ENCODE results near the gene ELL.
A peak's percentile ranks its signal among the peaks of the same experiment; 100 is the strongest.

Gene ELL

DNA sequence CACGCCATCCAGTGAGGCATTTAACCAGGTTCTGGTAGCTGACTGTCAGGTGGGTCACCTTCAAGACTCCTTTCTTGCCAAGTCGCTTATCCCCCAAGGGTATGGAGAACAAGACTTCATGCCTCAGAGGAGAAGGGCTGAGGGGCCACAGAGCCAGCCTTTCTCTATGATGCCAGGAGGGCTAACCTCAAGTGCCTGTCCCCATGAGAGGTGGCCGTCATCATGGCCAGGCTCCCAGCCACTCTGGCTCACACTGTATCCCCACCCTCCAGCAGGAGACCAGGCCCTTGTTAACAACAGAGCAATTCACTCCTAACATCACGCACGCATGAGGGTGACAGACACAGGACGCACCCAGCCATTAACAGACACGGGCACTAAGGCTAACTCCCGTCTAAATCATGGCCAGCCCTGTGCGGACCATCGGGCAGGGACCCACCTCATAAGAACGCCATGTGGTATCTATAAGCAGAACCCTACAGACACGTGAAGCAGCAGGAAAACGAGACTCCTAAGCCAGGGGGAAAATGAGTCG, 45.3 kb downstream of the ELL start:
- H3K4me3 ChIP-seq (ENCODE audit: low read depth, low read length): no peak overlapping the region
- no peak for DNase-seq (ENCODE audit: low read depth)

DNA sequence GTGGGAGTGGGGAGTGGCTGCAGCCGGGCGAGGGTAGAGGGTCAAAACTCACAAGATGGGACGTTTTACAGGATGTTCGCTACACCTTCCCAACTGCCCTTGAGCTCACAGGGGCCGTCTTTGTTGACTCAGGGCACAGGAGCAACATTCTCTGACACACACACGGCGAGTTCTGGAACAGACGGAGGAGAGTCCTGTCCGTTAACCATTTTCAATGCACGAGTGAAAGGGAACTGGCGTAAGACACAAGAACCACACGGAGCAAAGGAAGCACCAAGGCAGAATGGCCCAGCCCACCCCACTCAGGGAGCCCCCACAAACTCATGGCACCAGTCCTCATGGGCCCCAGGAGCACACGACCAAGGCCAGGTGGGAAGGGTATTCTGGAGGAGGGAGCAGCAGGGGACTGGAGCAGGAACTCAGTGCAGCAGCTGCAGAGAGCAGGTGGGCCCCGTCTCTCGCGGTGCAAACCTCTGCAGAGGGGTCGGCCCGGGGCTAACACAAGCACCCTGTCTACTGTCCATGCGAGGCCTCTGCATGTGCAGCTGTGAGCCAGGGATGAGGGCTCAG, 46.0 kb downstream of the ELL start:
- DNase-seq (ENCODE audit: low read depth): no peak

GRCh38 chr19:18475004-18475453, 46.8 kb downstream of the ELL start:
- no peak for DNase-seq (ENCODE audit: low read depth)

More for the DNA sequence above, 46.0 kb downstream of the ELL start:
- no peak overlapping the region for H3K4me3 ChIP-seq (ENCODE audit: low read depth, low read length)

DNA sequence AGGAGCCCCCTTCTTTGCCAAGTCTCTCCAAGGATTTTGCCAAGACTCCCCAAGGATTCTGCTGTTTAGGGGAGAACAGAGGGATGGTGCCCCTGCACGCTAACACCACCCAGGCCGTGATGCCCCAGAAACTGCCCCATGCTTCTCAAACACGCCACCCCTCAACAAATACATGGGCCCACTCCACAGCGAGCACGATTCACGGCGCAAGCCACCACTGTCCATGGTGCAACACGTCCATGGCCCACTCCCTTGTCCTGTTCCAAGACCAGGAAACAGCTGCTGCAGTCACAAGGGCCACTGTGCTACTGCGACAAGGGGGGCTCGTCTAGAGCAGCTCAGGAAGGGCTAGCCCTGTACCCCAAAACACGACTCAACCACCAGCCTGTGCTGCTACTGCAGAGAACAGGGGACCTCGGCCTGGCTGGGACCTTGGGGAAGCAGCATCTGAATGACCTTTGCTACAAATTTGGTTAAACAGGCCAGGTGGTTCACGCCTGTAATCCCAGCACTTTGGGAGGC, 47.4 kb downstream of the ELL start:
- H3K4me3 ChIP-seq (ENCODE audit: low read depth, low read length): no peak overlapping the region
- no peak for DNase-seq (ENCODE audit: low read depth)

More at GRCh38 chr19:18475004-18475453, 46.8 kb downstream of the ELL start:
- no peak overlapping the region for H3K4me3 ChIP-seq (ENCODE audit: low read depth, low read length)

DNA sequence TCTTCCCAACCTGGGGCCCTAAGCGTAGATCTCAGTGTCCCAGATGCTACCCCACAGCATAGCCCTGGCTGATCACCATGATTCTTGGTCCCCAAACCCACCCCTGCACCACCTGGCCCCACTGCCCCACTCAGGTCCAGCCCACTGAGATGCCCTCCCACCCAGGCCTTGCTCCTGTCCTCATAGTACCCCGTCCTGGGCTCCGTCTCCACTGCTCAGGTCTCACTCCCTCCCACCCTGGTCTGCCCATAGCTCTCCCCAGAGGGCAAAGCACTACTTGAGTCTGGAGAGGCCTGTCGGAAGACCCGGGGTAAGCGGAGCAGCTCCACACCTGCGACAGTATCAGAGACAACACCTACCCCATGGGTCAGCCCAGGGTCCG, 48.2 kb downstream of the ELL start:
- DNase-seq (ENCODE audit: low read depth): no peak
- no peak overlapping the region for H3K4me3 ChIP-seq (ENCODE audit: low read depth, low read length)

GRCh38 chr19:18473003-18473705, 48.7 kb downstream of the ELL start:
- no peak for DNase-seq (ENCODE audit: low read depth)
- H3K4me3 ChIP-seq (ENCODE audit: low read depth, low read length): no peak overlapping the region

DNA sequence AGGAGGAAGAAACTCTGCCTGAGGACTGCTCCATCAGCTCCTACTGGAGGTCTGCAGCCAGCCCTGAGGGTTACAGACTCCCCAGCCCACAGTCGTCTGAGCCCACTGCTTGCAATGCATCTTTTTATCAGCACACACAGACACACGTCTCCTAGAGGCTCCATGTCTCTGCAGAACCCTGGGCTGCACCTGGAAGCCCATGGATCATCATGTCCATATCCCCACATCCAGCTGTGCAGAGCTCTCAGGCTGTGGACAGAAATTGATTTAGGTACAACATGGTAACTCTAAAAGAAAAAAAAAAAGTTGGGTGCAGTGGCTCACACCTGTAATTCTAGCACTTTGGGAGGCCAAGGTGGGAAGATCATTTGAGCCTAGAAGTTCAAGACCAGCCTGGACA, 51.1 kb downstream of the ELL start:
- DNase-seq (ENCODE audit: low read depth): no peak
- no peak overlapping the region for H3K4me3 ChIP-seq (ENCODE audit: low read depth, low read length)

- no peak overlapping the region for H3K4me3 ChIP-seq (ENCODE audit: low read depth, low read length)
- DNase-seq (ENCODE audit: low read depth): no peak
Observed at GRCh38 chr19:18469069-18469846, 52.6 kb downstream of the ELL start.

- no peak overlapping the region for H3K4me3 ChIP-seq (ENCODE audit: low read depth, low read length)
- DNase-seq (ENCODE audit: low read depth): no peak
Observed at GRCh38 chr19:18468517-18468916, 53.4 kb downstream of the ELL start.

- no peak overlapping the region for H3K4me3 ChIP-seq (ENCODE audit: low read depth, low read length)
- no peak for DNase-seq (ENCODE audit: low read depth)
Observed at GRCh38 chr19:18467978-18468377, 53.9 kb downstream of the ELL start.

- no peak for DNase-seq (ENCODE audit: low read depth)
- H3K4me3 ChIP-seq (ENCODE audit: low read depth, low read length): no peak overlapping the region
Observed at GRCh38 chr19:18466354-18466753, 55.5 kb downstream of the ELL start.

DNA sequence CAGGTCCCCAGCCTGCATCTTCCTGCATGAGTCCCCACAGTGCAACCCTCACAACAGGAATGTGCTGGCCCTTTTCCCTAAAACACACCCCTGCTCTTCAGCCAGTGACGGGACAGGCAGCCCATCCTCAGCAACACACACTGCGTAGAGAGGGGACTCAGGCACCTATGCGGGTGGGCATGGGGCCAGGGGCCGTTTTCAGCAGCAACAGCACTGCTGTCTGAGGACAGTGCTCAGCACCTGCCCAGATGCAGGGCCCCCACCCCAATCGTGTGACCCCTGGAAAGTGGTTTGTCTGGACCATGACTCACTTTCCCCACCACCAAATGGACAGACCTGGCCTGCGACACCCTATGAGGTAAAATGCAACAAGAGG, 55.9 kb downstream of the ELL start:
- H3K4me3 ChIP-seq (ENCODE audit: low read depth, low read length): no peak overlapping the region
- no peak for DNase-seq (ENCODE audit: low read depth)

DNA sequence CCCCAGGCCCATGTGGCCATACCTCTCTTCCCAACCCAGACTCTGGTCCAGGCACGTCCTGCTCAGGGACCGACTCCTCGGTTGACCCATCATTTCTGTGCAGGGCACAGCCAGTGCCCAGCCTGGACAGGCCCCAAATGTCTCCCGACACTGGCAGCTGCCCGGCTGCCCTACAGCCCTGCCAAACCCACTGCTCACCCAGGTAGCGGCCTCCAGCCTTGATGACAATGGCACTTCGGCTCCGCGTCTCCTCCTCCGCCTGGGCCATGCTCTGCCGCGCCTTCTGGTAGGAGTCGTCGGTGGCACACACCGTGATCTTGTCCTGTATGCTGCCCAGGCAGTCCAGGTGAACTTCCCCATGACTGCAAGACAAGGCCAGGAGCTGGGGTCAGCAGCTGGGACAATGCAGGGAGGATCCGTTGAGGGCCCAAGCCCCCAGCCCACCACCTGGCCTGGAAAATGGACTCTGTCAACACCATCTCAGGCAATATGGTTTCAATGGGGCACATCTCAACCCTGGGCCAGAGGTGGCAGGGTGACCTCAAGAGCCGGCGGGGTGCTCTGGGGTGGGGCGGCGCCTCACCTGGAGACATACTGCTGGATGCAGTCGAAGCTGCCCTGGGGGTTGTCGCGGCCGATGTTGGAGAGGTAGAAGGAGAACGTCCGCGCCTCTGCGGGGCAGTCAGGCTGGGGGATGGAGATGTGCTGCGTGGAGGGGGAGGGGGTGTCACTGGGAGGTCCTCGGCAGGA, 56.5 kb downstream of the ELL start:
- no peak for DNase-seq (ENCODE audit: low read depth)
- no peak overlapping the region for H3K4me3 ChIP-seq (ENCODE audit: low read depth, low read length)

DNA sequence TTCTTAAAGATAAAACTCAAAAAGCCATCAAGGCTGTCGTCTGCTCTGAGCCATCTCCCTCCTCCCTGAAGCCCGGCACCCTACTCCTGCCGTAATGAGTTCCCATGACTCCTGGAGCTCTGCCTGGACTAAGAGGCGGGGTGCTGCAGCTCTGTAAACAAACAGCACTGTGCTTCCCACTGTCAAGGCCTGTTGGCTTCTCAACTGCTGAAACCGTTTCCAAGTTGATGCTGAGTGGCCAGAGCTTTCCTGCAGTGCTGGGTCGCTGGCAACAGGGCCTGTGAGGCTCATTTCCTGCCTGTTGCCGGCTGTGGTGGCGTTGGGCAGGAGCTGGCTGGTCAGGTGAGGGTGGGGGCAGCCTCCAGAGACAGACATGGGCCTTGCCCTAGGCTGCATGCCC, 57.2 kb downstream of the ELL start:
- no peak overlapping the region for H3K4me3 ChIP-seq (ENCODE audit: low read depth, low read length)
- peak; percentile 66 for DNase-seq (ENCODE audit: low read depth)

DNA sequence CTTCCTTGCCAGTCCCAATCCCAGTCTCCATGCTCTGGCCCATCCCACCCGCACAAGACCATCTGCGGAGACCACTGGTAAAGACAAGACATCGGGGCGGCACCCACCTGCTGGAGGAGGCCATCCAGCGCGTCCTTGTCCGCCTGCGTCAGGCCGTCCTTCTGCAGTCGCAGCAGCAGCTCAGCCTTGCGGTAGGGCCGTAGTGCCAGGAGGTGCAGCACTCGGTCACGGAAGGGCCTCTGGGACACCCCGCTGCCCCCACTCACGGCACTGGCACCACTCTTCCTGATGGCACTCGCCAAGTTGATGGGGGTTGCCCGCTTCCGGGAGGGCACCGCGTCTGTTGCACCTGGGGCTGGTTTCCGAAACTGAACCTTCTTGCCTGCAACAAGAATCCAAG, 60.4 kb downstream of the ELL start:
- no peak for DNase-seq (ENCODE audit: low read depth)
- H3K4me3 ChIP-seq (ENCODE audit: low read depth, low read length): no peak overlapping the region

DNA sequence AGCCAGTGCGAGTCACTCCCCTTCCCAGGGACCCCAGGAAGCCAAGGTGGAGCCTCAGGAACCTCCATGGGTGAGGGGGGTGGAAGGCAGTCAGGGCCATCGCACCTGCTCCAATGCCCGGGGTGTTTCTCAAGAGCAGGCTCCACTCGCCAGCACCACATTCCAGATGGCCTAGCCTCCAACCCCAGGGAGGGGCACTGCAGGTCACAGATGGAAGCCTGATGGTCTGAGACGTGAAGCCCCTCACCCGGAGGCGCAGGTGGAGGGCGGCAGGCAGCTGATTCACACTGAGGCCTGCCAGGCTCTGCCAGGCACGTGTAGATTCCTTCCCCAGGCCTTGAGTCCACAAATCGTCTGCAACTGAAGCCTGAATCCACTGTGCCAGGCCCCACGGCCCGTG, 61.0 kb downstream of the ELL start:
- no peak for DNase-seq (ENCODE audit: low read depth)
- H3K4me3 ChIP-seq (ENCODE audit: low read depth, low read length): no peak overlapping the region

GRCh38 chr19:18457483-18458331, 64.2 kb downstream of the ELL start:
- DNase-seq (ENCODE audit: low read depth): no peak
- H3K4me3 ChIP-seq (ENCODE audit: low read depth, low read length): no peak overlapping the region

DNA sequence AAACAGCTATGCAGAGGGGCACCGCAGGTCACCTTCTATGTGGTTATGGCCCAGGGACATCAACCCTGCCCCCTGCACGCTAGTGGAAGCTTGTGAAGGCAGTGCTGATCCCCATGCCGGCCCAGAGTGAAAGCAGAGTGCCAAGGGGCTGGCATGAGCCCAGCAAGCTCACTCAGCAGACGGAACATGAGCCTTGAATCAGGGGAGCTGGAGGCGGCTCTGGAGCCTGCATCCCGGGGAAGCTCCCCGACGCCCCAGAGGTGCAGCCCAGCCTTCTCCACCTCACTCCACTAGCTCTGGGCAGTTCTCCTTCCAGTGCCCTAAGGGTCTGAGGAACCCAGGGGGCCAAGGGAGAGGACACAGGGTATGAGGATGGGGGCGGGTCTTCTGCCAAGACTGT, 64.9 kb downstream of the ELL start:
- DNase-seq (ENCODE audit: low read depth): no peak
- no peak overlapping the region for H3K4me3 ChIP-seq (ENCODE audit: low read depth, low read length)

- H3K4me3 ChIP-seq (ENCODE audit: low read depth, low read length): no peak overlapping the region
- no peak for DNase-seq (ENCODE audit: low read depth)
Observed at GRCh38 chr19:18456279-18456678, 65.6 kb downstream of the ELL start.

Data from skeletal muscle cell (primary cell).